ENCODE data around the gene TSSK1B.
A peak's percentile ranks its signal among the peaks of the same experiment; 100 is the strongest.
"Not testable (repeated sequence)": the region's sequence is repeated elsewhere in the genome, so short reads cannot be mapped to it uniquely, and the experiment has no call there.

Gene TSSK1B, protein sequence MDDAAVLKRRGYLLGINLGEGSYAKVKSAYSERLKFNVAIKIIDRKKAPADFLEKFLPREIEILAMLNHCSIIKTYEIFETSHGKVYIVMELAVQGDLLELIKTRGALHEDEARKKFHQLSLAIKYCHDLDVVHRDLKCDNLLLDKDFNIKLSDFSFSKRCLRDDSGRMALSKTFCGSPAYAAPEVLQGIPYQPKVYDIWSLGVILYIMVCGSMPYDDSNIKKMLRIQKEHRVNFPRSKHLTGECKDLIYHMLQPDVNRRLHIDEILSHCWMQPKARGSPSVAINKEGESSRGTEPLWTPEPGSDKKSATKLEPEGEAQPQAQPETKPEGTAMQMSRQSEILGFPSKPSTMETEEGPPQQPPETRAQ

GRCh38 chr5:113434889-113435288, at the start of gene TSSK1B:
TSSK1B (minus strand) TSS chr5:113434989; CDS start chr5:113434839, 150 bp downstream.
- DNase-seq = no peak

- DNase-seq = no peak
Measured at GRCh38 chr5:113480243-113480642, 45.5 kb upstream of the TSSK1B start.

- DNase-seq = no peak
Measured at GRCh38 chr5:113478691-113479090, 43.9 kb upstream of the TSSK1B start.

DNA sequence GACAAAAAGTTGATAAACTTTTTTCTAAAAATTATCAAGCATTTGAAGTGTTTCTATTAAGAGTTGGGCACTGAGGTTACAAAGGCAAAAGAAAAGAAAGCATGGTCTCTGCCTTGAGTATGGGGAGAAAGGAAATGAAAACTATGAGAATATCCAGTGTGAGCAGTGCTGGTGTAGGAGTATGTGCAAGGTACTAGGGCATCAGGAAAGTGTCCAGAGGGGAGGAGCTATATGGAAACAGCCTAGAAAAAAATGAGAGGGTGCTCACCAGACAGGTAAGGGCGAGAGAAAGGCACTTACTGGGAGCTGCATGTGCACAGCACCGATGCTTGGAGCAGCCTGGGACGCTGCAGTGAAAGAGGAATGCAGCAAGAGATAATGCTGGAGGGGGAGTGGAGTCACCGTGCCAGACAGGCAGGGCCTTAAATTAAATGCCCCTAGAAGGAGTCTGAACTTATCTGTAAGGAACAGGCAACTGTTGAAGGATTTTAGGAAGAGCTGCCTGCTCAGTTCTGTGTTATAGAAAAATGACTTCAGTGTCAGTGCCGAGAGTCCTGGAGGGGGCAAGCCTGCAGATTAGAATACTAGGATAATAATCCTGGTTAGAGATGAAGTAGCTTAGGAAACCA, 39.4 kb upstream of the TSSK1B start:
- no peak for DNase-seq

DNA sequence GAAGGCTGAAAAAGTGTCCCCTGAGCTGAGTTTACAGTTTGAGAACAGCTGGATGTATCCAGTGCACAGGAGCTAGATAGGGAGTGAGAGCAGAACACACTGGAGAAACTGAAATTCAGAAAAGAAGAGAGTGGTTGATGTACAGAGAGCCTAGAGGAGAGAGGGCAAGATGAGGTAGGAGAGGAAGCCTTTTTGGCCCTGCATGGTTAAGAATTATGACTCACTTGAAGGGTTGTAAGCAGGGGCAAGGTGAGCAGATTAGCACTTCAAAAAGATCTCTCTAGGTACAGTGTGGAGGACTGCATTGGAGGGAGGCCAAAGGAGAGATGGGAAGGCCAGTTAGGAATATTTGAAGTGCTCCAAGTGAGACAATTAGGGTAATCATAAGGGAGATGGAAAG, 28.2 kb upstream of the TSSK1B start:
- no peak for DNase-seq

DNA sequence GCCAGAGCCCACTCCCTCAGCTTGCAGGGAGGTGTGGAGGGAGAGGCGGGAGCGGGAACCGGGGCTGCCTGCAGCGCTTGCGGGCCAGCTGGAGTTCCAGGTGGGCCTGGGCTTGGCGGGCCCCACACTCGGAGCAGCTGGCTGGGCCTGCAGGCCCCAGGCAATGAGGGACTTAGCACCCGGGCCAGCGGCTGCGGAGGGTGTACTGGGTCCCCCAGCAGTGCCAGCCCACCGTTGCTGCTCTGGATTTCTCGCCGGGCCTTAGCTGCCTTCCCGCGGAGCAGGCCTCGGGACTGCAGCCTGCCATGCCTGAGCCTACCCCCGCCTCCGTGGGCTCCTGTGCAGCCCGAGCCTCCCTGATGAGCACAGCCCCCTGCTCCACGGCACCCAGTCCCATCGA, 22.3 kb upstream of the TSSK1B start:
- not testable (repeated sequence) for DNase-seq

GRCh38 chr5:113452941-113453340, 18.2 kb upstream of the TSSK1B start:
- no peak for DNase-seq

DNA sequence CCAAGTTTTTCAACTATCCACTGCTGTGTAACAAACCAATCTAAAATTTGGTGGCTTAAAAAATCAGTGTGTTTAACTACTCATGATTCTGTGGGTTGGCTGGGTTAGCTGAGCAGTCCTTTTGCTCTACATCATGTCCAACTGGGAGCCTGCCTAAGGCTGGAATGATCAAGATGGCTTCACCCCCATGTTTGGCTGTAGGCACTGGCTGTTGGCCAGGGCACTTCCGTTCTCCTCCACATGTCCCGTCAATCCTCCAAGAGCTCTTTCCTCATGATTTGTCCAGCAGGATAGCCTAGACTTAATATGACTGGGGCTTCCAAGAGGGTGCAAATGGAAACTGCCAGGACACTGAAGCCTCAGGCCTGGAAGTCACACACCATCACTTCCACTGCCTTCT, 17.0 kb upstream of the TSSK1B start:
- no peak for DNase-seq

- DNase-seq = no peak
Measured at GRCh38 chr5:113450929-113451328, 16.1 kb upstream of the TSSK1B start.

- no peak for DNase-seq
Measured at GRCh38 chr5:113450462-113450861, 15.7 kb upstream of the TSSK1B start.

DNA sequence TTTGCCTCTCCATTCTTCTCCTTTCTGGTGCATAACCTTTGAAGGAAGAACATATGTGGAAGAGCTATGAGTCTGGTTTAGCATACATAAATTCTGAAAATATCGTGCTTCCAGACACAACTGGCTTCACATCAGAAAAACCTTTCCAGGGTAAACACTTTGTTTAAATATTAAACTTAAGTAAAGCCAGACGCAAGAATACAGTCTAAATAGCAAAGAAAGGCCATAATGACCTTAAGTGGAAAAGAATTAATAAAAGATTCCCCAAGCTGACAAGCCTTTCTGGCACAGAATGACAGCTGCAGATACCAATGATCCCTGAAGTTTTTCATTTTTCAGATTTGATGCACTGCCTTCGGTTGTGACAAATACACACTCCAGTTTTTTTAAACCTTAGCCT, 13.5 kb upstream of the TSSK1B start:
- no peak for DNase-seq

DNA sequence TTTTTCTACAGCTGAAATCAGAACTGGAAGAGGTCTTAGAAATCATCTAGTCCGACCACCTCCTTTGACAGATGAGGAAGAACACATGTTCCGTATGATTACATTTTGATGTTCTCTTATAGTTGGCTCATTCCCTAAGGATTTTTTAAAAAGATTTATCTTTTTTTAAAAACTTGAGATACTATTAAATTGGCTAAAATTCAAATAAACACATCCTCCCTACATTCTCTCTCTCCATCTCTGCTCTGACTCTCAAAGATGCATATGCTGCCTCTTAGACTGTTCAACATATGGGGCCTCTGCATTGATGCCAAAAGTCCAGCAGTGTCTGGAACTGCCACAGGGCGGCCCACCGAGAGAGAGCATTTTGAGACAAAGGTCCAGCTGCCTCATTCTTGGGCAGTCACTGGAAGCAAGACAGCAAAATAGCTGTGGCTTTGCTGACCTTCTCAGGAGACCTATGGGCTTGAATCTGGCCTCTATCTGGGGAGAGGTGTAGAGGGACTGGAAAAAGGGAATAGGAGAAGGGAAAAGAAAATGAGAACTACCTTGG, 12.8 kb upstream of the TSSK1B start:
- peak in 1 of 14 donors; percentile 61 for DNase-seq

- no peak for DNase-seq
Measured at GRCh38 chr5:113446358-113446927, 11.7 kb upstream of the TSSK1B start.

DNA sequence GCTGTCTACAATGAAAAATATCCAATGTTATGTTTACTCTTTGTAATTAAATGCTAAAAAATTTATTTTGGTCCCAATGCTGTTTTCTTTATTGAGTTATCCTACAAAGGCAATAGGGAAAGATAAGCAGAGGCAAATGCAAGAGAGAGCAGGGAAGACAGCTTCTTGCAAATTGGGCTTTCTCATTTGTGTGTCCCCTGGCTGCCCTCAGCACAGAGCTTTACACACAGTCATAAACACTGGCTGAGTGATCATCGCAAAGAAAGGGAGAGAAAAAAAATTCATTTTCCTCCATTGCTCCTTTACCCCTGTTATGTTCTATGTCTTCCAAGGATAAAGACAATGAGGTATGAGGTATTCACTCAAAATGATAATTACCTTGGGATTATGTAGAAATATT, 2.3 kb upstream of the TSSK1B start:
- no peak for DNase-seq

DNA sequence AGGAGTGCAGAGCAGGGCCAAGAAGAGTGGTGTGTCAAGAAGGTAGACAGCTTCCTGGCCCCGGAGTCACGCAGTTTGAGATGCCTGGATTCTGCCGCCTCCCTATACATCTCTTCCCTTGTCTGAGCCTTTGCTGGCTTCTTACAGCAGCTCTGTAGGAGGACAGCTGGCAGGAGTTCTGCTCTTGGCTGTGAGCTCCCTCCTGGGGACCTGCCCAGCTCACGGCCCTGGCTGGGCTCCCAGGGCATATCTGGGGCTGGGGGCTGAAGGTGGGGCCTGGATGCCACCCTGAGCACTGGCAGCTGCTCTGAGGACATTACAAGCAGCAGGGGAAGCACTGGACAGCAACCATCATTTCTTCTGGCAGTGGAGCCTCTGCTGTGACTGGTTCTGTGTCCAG, 786 bp upstream of the TSSK1B start:
- no peak for DNase-seq

DNA sequence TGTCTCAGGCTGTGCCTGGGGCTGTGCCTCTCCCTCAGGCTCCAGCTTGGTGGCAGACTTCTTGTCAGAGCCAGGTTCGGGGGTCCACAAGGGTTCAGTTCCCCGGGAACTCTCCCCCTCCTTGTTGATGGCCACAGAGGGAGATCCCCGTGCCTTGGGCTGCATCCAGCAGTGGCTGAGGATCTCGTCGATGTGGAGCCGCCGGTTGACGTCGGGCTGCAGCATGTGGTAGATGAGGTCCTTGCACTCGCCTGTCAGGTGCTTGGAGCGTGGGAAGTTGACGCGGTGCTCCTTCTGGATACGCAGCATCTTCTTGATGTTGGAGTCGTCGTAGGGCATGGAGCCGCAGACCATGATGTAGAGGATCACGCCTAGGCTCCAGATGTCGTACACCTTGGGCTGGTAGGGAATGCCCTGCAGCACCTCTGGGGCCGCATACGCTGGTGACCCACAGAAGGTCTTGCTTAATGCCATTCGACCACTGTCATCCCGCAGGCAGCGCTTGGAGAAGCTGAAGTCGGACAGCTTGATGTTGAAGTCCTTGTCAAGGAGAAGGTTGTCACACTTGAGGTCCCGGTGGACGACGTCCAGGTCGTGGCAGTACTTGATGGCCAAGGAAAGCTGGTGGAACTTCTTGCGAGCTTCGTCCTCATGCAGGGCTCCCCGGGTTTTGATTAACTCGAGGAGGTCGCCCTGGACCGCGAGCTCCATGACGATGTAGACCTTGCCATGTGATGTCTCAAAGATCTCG, 752 bp downstream of the TSSK1B start:
- no peak for DNase-seq

GRCh38 chr5:113433071-113433470, 1.7 kb downstream of the TSSK1B start:
- no peak for DNase-seq

- no peak for DNase-seq
Measured at GRCh38 chr5:113427871-113428574, 6.8 kb downstream of the TSSK1B start.

- DNase-seq = peak in 3 of 14 donors; percentile 8 to 86 (median 31)
Measured at GRCh38 chr5:113425909-113426308, 8.9 kb downstream of the TSSK1B start.

GRCh38 chr5:113421693-113422092, 13.1 kb downstream of the TSSK1B start:
- no peak for DNase-seq

- no peak for DNase-seq
Measured at GRCh38 chr5:113405530-113405929, 29.3 kb downstream of the TSSK1B start.

DNA sequence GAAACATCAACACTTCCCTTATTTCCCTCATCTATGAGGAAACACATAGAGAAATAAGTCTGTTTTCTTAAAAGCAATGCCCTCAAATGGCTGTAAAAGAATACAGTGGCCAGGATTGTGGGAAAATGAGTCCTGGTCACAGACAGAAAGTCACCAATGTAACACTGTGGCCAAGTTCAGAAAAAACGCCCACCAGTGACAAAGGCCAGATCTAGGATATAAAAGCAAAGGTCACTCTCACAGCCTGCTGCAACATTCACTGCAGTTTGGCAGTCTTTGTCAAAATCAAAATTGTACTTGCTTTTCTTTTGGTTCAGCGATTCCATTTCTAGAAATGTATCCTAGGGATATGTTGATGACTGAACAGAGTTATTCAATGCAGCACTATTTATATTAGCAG, 30.5 kb downstream of the TSSK1B start:
- DNase-seq = no peak

Measured in C1 segment of cervical spinal cord (tissue), 14 donors.